GM12878 (cell line): ENCODE results near the gene SLC38A2. TPM values are rescaled to one million over a fixed set of nuclear protein-coding genes. Genes with fewer than 3 reads are reported as not detected.

ENCODE experiments used
- CREM ChIP-seq: IDR thresholded peaks from 2 replicates; pipeline ENCODE4 v1.6.1; 2014; ENCODE audit warnings: antibody characterized with exemption, low read depth
- ESRRA ChIP-seq: IDR thresholded peaks from 2 replicates; pipeline ENCODE4 v1.6.1; 2012; ENCODE audit warnings: mild to moderate bottlenecking, low read length, improper control_type of control experiment
- GABPA ChIP-seq: IDR thresholded peaks from 2 replicates; pipeline ENCODE4 v1.6.1; 2014; ENCODE audit warnings: antibody characterized with exemption, low read depth, mild to moderate bottlenecking, inconsistent platforms
- HDAC6 ChIP-seq: fragments of 200-600 bp; sonication (generic); IDR thresholded peaks from one replicate; pipeline ENCODE4 v1.8.0; 2017; ENCODE audit warnings: antibody characterized with exemption; ENCODE audit not compliant: unreplicated experiment
- NRF1 ChIP-seq: conservative IDR thresholded peaks from 2 replicates; pipeline ENCODE4 v1.6.1; 2011; ENCODE audit warnings: mild to moderate bottlenecking, low read depth, low read length, improper control_type of control experiment
- SUPT20H ChIP-seq: IDR thresholded peaks from 2 replicates; pipeline ENCODE4 v1.6.1; 2011; ENCODE audit warnings: low read depth, mild to moderate bottlenecking, low read length, moderate library complexity, borderline replicate concordance; ENCODE audit not compliant: control insufficient read depth
- SUZ12 ChIP-seq: fragments of 200-600 bp; sonication (generic); IDR thresholded peaks from one replicate; pipeline ENCODE4 v1.6.1; 2018; ENCODE audit warnings: antibody characterized with exemption, mild to moderate bottlenecking; ENCODE audit not compliant: unreplicated experiment
- ZNF622 ChIP-seq: fragments of 450-650 bp; IDR thresholded peaks from 2 replicates; pipeline ENCODE4 v1.6.1; 2017; ENCODE audit warnings: mild to moderate bottlenecking, inconsistent platforms
- polyA plus RNA-seq, 11 experiments: library from polyadenylated mRNA; depleted of rRNA in 4 of 11; unstranded in 6 of 11; stranded (reverse) in 5 of 11; fragments of >200 nt; fragmentation: Nextera tagmentation in 4 of 11; fragmentation: Illumina TruSeq in 1 of 11; extraction: Ambion mirVana in 4 of 11; extraction: Trizol in 1 of 11; gene quantifications; 1 replicate in 1 of 11; 2 replicates in 10 of 11; pipeline versions ENCODE4 v1.2.1 to v1.2.3, GENCODE V29; 2011 to 2016; ENCODE audit warnings: inconsistent platforms in 2 of 11, missing spikeins in 2 of 11, low read depth in 1 of 11
- total RNA-seq, 4 experiments: library from RNA; depleted of rRNA in 3 of 4; stranded (reverse); fragments of >200 nt in 3 of 4; fragmentation: Illumina TruSeq in 1 of 4; extraction: Trizol in 1 of 4; gene quantifications; 2 replicates each; pipeline versions ENCODE4 v1.2.1 to v1.2.3, GENCODE V29; 2013 to 2021
- TF ChIP-seq, protein P1 (sequence below): fragments of 450-650 bp; formaldehyde crosslinking; IDR thresholded peaks from 2 replicates; pipeline ENCODE4 v1.4.0; 2020; ENCODE audit warnings: mild to moderate bottlenecking, moderate library complexity
- TF ChIP-seq, protein P2 (sequence below): fragments of 450-650 bp; IDR thresholded peaks from 2 replicates; pipeline ENCODE4 v1.6.1; 2017; ENCODE audit warnings: mild to moderate bottlenecking, low read depth, inconsistent platforms; ENCODE audit not compliant: poor library complexity, severe bottlenecking
- TF ChIP-seq, protein P3 (sequence below): IDR thresholded peaks from 2 replicates; pipeline ENCODE4 v1.6.1; 2012; ENCODE audit warnings: mild to moderate bottlenecking, low read depth, low read length
- TF ChIP-seq, protein P4 (sequence below): fragments of 450-650 bp; IDR thresholded peaks from 2 replicates; pipeline ENCODE4 v1.6.1; 2017; ENCODE audit warnings: borderline replicate concordance
- TF ChIP-seq, protein P5 (sequence below): IDR thresholded peaks from 2 replicates; pipeline ENCODE4 v1.6.1; 2011; ENCODE audit warnings: low read depth, low read length, improper control_type of control experiment, borderline replicate concordance

SLC38A2 gene
- total and polyA plus RNA-seq, 10 of the 15 experiments (the other 5 are each of a cell fraction or from before 2014, with no cell fraction given) = 36.2 to 118 (median 79.8) TPM

DNA sequence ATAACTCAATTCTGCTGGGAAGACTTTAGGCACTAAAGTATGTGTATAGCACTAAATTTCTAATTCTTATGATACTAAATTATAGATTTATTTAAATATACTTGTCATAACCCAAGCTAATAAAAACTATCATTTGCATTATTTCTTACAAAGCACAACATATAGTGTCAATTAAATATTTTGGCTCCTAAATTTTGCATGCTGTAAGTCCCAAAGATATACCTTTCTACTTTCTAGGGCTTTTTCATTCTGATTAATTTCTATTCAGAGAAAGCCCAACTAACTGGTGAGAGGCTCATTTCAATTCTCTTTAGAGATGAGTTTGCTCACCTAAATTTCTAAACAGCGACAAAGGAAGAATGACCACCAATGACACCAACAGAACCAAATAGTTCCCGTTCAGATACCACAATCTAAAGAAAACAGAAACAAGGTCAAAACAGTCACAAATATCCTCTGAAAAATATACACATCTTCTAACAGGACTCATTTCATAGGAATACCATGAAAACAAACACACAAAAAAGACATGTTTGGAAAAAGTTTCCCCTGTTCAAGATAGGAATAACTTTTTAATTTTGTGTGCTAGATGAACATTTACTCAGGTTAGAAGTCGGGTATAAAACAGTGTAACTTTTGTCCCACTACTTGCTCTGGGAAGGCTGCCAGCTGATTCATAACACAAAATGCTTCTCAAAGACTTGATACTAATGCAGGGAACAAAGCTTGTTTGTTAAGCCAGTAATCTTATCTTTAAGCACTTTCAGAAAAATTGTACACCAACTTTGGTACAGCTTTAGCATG is 7.6 kb downstream of the SLC38A2 start (continued):
- TF ChIP-seq, protein P1, sequence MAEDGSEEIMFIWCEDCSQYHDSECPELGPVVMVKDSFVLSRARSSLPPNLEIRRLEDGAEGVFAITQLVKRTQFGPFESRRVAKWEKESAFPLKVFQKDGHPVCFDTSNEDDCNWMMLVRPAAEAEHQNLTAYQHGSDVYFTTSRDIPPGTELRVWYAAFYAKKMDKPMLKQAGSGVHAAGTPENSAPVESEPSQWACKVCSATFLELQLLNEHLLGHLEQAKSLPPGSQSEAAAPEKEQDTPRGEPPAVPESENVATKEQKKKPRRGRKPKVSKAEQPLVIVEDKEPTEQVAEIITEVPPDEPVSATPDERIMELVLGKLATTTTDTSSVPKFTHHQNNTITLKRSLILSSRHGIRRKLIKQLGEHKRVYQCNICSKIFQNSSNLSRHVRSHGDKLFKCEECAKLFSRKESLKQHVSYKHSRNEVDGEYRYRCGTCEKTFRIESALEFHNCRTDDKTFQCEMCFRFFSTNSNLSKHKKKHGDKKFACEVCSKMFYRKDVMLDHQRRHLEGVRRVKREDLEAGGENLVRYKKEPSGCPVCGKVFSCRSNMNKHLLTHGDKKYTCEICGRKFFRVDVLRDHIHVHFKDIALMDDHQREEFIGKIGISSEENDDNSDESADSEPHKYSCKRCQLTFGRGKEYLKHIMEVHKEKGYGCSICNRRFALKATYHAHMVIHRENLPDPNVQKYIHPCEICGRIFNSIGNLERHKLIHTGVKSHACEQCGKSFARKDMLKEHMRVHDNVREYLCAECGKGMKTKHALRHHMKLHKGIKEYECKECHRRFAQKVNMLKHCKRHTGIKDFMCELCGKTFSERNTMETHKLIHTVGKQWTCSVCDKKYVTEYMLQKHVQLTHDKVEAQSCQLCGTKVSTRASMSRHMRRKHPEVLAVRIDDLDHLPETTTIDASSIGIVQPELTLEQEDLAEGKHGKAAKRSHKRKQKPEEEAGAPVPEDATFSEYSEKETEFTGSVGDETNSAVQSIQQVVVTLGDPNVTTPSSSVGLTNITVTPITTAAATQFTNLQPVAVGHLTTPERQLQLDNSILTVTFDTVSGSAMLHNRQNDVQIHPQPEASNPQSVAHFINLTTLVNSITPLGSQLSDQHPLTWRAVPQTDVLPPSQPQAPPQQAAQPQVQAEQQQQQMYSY = no peak
- TF ChIP-seq, protein P2, sequence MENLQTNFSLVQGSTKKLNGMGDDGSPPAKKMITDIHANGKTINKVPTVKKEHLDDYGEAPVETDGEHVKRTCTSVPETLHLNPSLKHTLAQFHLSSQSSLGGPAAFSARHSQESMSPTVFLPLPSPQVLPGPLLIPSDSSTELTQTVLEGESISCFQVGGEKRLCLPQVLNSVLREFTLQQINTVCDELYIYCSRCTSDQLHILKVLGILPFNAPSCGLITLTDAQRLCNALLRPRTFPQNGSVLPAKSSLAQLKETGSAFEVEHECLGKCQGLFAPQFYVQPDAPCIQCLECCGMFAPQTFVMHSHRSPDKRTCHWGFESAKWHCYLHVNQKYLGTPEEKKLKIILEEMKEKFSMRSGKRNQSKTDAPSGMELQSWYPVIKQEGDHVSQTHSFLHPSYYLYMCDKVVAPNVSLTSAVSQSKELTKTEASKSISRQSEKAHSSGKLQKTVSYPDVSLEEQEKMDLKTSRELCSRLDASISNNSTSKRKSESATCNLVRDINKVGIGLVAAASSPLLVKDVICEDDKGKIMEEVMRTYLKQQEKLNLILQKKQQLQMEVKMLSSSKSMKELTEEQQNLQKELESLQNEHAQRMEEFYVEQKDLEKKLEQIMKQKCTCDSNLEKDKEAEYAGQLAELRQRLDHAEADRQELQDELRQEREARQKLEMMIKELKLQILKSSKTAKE = peak; percentile 42
- TF ChIP-seq NRF1 (no peak), HDAC6 (no peak), SUZ12 (no peak), SUPT20H (no peak), ZNF622 (no peak), ESRRA (no peak), GABPA (no peak), CREM (no peak)
- TF ChIP-seq, protein P3, sequence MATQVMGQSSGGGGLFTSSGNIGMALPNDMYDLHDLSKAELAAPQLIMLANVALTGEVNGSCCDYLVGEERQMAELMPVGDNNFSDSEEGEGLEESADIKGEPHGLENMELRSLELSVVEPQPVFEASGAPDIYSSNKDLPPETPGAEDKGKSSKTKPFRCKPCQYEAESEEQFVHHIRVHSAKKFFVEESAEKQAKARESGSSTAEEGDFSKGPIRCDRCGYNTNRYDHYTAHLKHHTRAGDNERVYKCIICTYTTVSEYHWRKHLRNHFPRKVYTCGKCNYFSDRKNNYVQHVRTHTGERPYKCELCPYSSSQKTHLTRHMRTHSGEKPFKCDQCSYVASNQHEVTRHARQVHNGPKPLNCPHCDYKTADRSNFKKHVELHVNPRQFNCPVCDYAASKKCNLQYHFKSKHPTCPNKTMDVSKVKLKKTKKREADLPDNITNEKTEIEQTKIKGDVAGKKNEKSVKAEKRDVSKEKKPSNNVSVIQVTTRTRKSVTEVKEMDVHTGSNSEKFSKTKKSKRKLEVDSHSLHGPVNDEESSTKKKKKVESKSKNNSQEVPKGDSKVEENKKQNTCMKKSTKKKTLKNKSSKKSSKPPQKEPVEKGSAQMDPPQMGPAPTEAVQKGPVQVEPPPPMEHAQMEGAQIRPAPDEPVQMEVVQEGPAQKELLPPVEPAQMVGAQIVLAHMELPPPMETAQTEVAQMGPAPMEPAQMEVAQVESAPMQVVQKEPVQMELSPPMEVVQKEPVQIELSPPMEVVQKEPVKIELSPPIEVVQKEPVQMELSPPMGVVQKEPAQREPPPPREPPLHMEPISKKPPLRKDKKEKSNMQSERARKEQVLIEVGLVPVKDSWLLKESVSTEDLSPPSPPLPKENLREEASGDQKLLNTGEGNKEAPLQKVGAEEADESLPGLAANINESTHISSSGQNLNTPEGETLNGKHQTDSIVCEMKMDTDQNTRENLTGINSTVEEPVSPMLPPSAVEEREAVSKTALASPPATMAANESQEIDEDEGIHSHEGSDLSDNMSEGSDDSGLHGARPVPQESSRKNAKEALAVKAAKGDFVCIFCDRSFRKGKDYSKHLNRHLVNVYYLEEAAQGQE = no peak
- TF ChIP-seq, protein P4, sequence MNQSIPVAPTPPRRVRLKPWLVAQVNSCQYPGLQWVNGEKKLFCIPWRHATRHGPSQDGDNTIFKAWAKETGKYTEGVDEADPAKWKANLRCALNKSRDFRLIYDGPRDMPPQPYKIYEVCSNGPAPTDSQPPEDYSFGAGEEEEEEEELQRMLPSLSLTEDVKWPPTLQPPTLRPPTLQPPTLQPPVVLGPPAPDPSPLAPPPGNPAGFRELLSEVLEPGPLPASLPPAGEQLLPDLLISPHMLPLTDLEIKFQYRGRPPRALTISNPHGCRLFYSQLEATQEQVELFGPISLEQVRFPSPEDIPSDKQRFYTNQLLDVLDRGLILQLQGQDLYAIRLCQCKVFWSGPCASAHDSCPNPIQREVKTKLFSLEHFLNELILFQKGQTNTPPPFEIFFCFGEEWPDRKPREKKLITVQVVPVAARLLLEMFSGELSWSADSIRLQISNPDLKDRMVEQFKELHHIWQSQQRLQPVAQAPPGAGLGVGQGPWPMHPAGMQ = peak; percentile 21; the same call in 1 of the 2 replicates
- TF ChIP-seq, protein P5, sequence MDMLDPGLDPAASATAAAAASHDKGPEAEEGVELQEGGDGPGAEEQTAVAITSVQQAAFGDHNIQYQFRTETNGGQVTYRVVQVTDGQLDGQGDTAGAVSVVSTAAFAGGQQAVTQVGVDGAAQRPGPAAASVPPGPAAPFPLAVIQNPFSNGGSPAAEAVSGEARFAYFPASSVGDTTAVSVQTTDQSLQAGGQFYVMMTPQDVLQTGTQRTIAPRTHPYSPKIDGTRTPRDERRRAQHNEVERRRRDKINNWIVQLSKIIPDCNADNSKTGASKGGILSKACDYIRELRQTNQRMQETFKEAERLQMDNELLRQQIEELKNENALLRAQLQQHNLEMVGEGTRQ = no peak
